ENCODE measurements around the gene SF3A1. TPM values are rescaled to one million over a fixed set of nuclear protein-coding genes. Genes with fewer than 3 reads are reported as not detected.

Gene SF3A1
- total RNA-seq, 2 experiments from 2014 or later, result 335 to 388 TPM

- H3K36me3 Mint-ChIP-seq (ENCODE audit: low read depth), result peaks cover 99% of the 10 kb centered on the region
- POLR2A ChIA-PET, result interaction anchor here (1.2 to 1.7 kb wide), 2 partner anchors 8 to 21 kb away, joined by 3 to 4 read pairs; partner anchors contain the start of genes SF3A1 and TBC1D10A
- Histone ChIP-seq H3K4me3 (ENCODE audit: low read length) (no peak overlapping the region), H3K36me3 (ENCODE audit: insufficient read depth, low read length) (peaks cover 95% of the 10 kb centered on the region), H3K9me3 (ENCODE audit: control insufficient read depth in 1 of 2, insufficient read depth in 1 of 2, low read length in 2 of 2) (no peaks in the 10 kb centered on the region), H3K27ac (ENCODE audit: low read depth in 1 of 2, low read length in 2 of 2) (no peak overlapping the region), H3K4me1 (ENCODE audit: insufficient read depth, low read length) (peaks cover 73% of the 10 kb centered on the region), H3K27me3 (ENCODE audit: control insufficient read depth in 1 of 2, insufficient read depth in 2 of 2, low read length in 2 of 2) (no peaks in the 10 kb centered on the region)
- ATAC-seq (ENCODE audit: poor library complexity) (no peak), DNase-seq (no peak)
- TF ChIP-seq, protein P1, sequence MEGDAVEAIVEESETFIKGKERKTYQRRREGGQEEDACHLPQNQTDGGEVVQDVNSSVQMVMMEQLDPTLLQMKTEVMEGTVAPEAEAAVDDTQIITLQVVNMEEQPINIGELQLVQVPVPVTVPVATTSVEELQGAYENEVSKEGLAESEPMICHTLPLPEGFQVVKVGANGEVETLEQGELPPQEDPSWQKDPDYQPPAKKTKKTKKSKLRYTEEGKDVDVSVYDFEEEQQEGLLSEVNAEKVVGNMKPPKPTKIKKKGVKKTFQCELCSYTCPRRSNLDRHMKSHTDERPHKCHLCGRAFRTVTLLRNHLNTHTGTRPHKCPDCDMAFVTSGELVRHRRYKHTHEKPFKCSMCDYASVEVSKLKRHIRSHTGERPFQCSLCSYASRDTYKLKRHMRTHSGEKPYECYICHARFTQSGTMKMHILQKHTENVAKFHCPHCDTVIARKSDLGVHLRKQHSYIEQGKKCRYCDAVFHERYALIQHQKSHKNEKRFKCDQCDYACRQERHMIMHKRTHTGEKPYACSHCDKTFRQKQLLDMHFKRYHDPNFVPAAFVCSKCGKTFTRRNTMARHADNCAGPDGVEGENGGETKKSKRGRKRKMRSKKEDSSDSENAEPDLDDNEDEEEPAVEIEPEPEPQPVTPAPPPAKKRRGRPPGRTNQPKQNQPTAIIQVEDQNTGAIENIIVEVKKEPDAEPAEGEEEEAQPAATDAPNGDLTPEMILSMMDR (IDR thresholded peaks at IDR 0.05), result no peak
- no peaks in the 10 kb centered on the region for H3K27me3 Mint-ChIP-seq
- H3K27ac Mint-ChIP-seq, result peak overlapping the region; percentile 49
- intact Hi-C loops (cut with DNase I, micrococcal nuclease), result no loop called here
- no peak overlapping the region for H3K4me3 Mint-ChIP-seq
- H3K9me3 Mint-ChIP-seq, result no peaks in the 10 kb centered on the region
- CTCF ChIA-PET, result interaction anchor here (1.8 kb wide), 1 partner anchor 61 kb away, joined by 5 read pairs; no protein-coding TSS in a partner anchor
- H3K4me1 Mint-ChIP-seq (ENCODE audit: low read depth), result peaks cover 63% of the 10 kb centered on the region
These were observed 8.3 kb downstream of the SF3A1 start for GRCh38 chr22:30348404-30348803.

DNA sequence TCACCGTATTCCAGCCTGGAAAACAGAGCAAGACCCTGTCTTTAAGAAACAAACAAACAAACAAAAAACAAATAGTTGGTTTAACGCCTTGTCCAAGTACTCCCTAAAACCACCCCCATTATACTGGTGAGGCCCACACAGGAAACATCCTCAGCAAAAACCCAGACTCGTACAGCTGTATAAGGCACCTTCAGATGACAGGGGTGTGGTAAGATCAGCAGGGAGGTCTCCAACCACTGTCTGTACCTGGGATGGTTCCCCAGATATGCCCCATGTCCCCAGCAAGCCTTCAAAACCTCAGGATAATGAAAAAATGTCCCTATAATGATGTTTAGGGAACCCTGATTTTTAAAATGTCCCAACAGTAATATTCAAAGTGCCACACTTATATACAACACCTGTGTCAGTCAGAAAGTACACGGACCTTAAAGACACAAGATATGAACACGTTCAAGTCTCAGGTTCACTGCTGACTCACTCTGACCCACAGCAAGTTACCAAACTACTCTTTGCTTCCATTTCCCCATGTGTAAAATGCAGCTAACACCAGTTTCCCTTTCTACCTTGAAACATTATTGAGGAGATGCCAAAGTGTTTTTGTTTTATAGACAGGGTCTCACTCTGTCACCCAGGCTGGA is 9.3 kb downstream of the SF3A1 start:
- no peaks in the 10 kb centered on the region for H3K9me3 ChIP-seq (ENCODE audit: control insufficient read depth in 1 of 2, insufficient read depth in 1 of 2, low read length in 2 of 2)
- peaks cover 65% of the 10 kb centered on the region for H3K4me1 ChIP-seq (ENCODE audit: insufficient read depth, low read length)
- H3K36me3 Mint-ChIP-seq (ENCODE audit: low read depth), result peaks cover 100% of the 10 kb centered on the region
- H3K4me3 Mint-ChIP-seq, result no peak overlapping the region
- ChIA-PET POLR2A (interaction anchor here (1.7 kb wide), 1 partner anchor 9 kb away, joined by 3 read pairs; the partner anchor contains the start of gene SF3A1), CTCF (interaction anchor here (0.9 kb wide), 1 partner anchor 11 kb away, joined by 3 read pairs; no protein-coding TSS in a partner anchor)
- peak; percentile 30 for ATAC-seq (ENCODE audit: poor library complexity)
- intact Hi-C loops (cut with DNase I, micrococcal nuclease), result no loop called here
- peak overlapping the region in 1 of 2 donors; percentile 35 for H3K27ac ChIP-seq (ENCODE audit: low read depth in 1 of 2, low read length in 2 of 2)
- no peaks in the 10 kb centered on the region for H3K9me3 Mint-ChIP-seq
- DNase-seq, result no peak
- H3K27ac Mint-ChIP-seq, result peak overlapping the region; percentile 55
- H3K36me3 ChIP-seq (ENCODE audit: insufficient read depth, low read length), result peaks cover 98% of the 10 kb centered on the region
- no peak overlapping the region for H3K4me3 ChIP-seq (ENCODE audit: low read length)
- TF ChIP-seq, protein P1 (IDR thresholded peaks at IDR 0.05), result no peak
- H3K4me1 Mint-ChIP-seq (ENCODE audit: low read depth), result peaks cover 55% of the 10 kb centered on the region
- H3K27me3 Mint-ChIP-seq, result no peaks in the 10 kb centered on the region
- no peaks in the 10 kb centered on the region for H3K27me3 ChIP-seq (ENCODE audit: control insufficient read depth in 1 of 2, insufficient read depth in 2 of 2, low read length in 2 of 2)

DNA sequence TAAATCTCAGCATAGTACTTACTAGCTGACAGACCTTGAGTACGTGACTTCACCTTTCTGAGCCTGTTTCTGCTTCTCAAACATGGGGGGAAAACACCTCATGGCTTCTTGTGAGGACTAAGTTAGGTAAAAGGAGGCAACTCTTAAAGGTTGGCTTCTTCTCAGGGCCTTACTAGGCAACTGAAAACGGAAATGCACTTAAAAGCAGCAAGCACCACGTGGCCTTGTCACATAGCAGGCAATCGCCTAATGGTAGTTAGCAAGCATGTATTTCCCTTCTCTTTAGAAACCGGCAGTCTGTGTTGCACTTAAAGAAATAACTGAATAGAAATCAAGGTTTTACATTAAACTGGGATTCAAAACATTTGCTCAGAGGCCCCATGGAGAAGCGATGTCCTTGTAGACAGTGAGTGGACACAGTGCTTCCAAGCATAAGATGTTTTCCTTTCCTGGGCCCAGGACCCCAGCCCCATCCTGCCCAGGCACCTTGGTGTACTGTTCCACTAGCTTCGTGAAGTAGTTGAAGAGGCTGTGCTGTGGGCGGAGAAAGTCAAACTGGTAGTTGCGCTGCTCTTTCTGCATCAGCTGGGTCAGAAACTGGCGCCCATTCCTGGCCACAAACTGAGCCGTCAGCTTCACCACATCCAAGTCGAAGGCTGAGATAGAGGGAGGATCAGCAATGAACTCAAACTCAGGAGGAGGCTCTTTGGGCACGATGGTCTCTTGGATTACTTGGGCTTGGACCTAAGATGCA is 12.1 kb downstream of the SF3A1 start:
- peaks cover 100% of the 10 kb centered on the region for H3K36me3 Mint-ChIP-seq (ENCODE audit: low read depth)
- intact Hi-C loops (cut with DNase I, micrococcal nuclease), result no loop called here
- H3K9me3 ChIP-seq (ENCODE audit: control insufficient read depth in 1 of 2, insufficient read depth in 1 of 2, low read length in 2 of 2), result no peaks in the 10 kb centered on the region
- ATAC-seq (ENCODE audit: poor library complexity) (peak; percentile 57), DNase-seq (peak in 4 of 14 experiments; percentile 8 to 46 (median 38))
- TF ChIP-seq, protein P1 (IDR thresholded peaks at IDR 0.05), result no peak
- no peak overlapping the region for H3K27ac ChIP-seq (ENCODE audit: low read depth in 1 of 2, low read length in 2 of 2)
- H3K27me3 Mint-ChIP-seq, result no peaks in the 10 kb centered on the region
- POLR2A ChIA-PET, result interaction anchor here (1.2 to 1.3 kb wide), 2 partner anchors 19 to 55 kb away, joined by 3 to 4 read pairs; partner anchors contain the start of gene CASTOR1
- no peaks in the 10 kb centered on the region for H3K27me3 ChIP-seq (ENCODE audit: control insufficient read depth in 1 of 2, insufficient read depth in 2 of 2, low read length in 2 of 2)
- peak overlapping the region; percentile 80 for H3K27ac Mint-ChIP-seq
- peaks cover 41% of the 10 kb centered on the region for H3K4me1 ChIP-seq (ENCODE audit: insufficient read depth, low read length)
- H3K4me3 ChIP-seq (ENCODE audit: low read length), result no peak overlapping the region
- peaks cover 98% of the 10 kb centered on the region for H3K36me3 ChIP-seq (ENCODE audit: insufficient read depth, low read length)
- H3K4me3 Mint-ChIP-seq, result no peak overlapping the region
- H3K9me3 Mint-ChIP-seq, result no peaks in the 10 kb centered on the region
- peaks cover 35% of the 10 kb centered on the region for H3K4me1 Mint-ChIP-seq (ENCODE audit: low read depth)
- CTCF ChIA-PET, result interaction anchor here (1.6 kb wide), 1 partner anchor 57 kb away, joined by 6 read pairs; no protein-coding TSS in a partner anchor
